Naive thymus-derived CD8-positive, alpha-beta T cell (primary cell): Measurements from ENCODE around the gene ZC3H11A. TPM values are rescaled to one million over a fixed set of nuclear protein-coding genes. Genes with fewer than 3 reads are reported as not detected.
"Not testable (repeated sequence)": the region's sequence is repeated elsewhere in the genome, so short reads cannot be mapped to it uniquely, and the experiment has no call there.

Experiments used
- ATAC-seq, 2 donors: fragments of 150-1000 bp; cut with Tn5 transposase in 1 of 2; sonication (Bioruptor Pico), chemical (Tn5 transposase) in 1 of 2; 1 replicate in 1 of 2; 2 replicates in 1 of 2; pipeline ENCODE4 v1.10.0; 2021; ENCODE audit warnings: mild to moderate bottlenecking in 2 of 2, moderate library complexity in 2 of 2
- POLR2A ChIA-PET: fragments of 350-600 bp; sonication (Branson Sonifier 250); formaldehyde crosslinking; loops from one replicate; lab custom pipeline; 2021; ENCODE audit warnings: antibody characterized with exemption; lab: Charles Lee
- DNase-seq, 10 donors: peaks; one replicate each; pipeline versions ENCODE4 v3.0.0 to v3.0.0-alpha.2; 2020 to 2022
- H3K27ac Mint-ChIP-seq, 10 donors: one replicate each; pipeline ENCODE4 v1.8.0; 2020 to 2022; ENCODE audit warnings: mild to moderate bottlenecking in 10 of 10, mixed read lengths in 10 of 10, moderate library complexity in 4 of 10, inconsistent platforms in 1 of 10
- H3K27me3 Mint-ChIP-seq, 5 donors: one replicate each; pipeline ENCODE4 v1.8.0; 2021 to 2022; ENCODE audit warnings: mixed read lengths in 5 of 5
- H3K36me3 Mint-ChIP-seq, 3 donors: one replicate each; pipeline ENCODE4 v1.8.0; 2020 to 2022; ENCODE audit warnings: mixed read lengths in 3 of 3, mild to moderate bottlenecking in 2 of 3, inconsistent platforms in 1 of 3
- H3K4me1 Mint-ChIP-seq, 4 donors: one replicate each; pipeline ENCODE4 v1.8.0; 2021 to 2022; ENCODE audit warnings: mixed read lengths in 4 of 4
- H3K4me3 Mint-ChIP-seq, 10 donors: one replicate each; pipeline ENCODE4 v1.8.0; 2020 to 2022; ENCODE audit warnings: mild to moderate bottlenecking in 10 of 10, mixed read lengths in 10 of 10, moderate library complexity in 6 of 10, inconsistent platforms in 1 of 10
- H3K9me3 Mint-ChIP-seq, 9 donors: one replicate each; pipeline ENCODE4 v1.8.0; 2020 to 2022; ENCODE audit warnings: mixed read lengths in 9 of 9, mild to moderate bottlenecking in 3 of 9, inconsistent platforms in 1 of 9, moderate library complexity in 1 of 9
- polyA plus RNA-seq, 3 donors: library from polyadenylated mRNA; unstranded; fragments of 300-500 nt; fragmentation: Illumina TruSeq; gene quantifications; one replicate each; pipeline ENCODE4 v1.2.3, GENCODE V29; 2021
- total RNA-seq, 8 experiments: library from RNA in 2 of 8; stranded (reverse) in 2 of 8; gene quantifications; one replicate each; pipeline ENCODE4 v1.2.3 and lab custom pipeline; 2021 to 2026

The ZC3H11A gene
- total RNA-seq (100 to 1,000 TPM; 133 TPM), polyA plus RNA-seq (10 to 100 TPM; 47.7 to 57.8 (median 50.6) TPM), total RNA-seq (lab: John Stamatoyannopoulos, UW) (0.93 to 3.4 (median 1.9) reads per million in 6 experiments)

GRCh38 chr1:203795441-203796235, at the start of gene ZC3H11A, which contains the start of gene ZBED6:
TSS of gene ZC3H11A (plus strand) at chr1:203795623. CDS start at chr1:203817071, 21,448 bp downstream.
TSS of gene ZBED6 (plus strand) at chr1:203795623. CDS start at chr1:203797523, 1,900 bp downstream.
- peaks cover 5 to 30% (median 16%) of the 10 kb centered on the region in 3 donors for H3K36me3 Mint-ChIP-seq

GRCh38 chr1:203746281-203746680, 49.1 kb upstream of the ZC3H11A start:
- Mint-ChIP-seq H3K4me3 (peak overlapping the region in 1 of 10 donors; percentile 2), H3K36me3 (peaks cover 0 to 3% (median 0%) of the 10 kb centered on the region in 3 donors), H3K27ac (peak overlapping the region in 2 of 10 donors; percentile 20 to 56), H3K27me3 (no peaks in the 10 kb centered on the region), H3K4me1 (peaks cover 9 to 25% (median 23%) of the 10 kb centered on the region in 4 donors), H3K9me3 (no peaks in the 10 kb centered on the region)
- POLR2A ChIA-PET, result interaction anchor here (0.7 kb wide), 2 partner anchors 19 to 45 kb away, joined by 3 read pairs; partner anchors contain the start of gene LAX1
- no peak for ATAC-seq
- no peak for DNase-seq

More at GRCh38 chr1:203795441-203796235, at the start of gene ZC3H11A, which contains the start of gene ZBED6:
- Mint-ChIP-seq H3K27ac (peak within 1 kb of the TSS; percentile 88 to 99 (median 97)), H3K4me1 (peaks cover 15 to 58% (median 51%) of the 10 kb centered on the region in 4 donors), H3K9me3 (no peaks in the 10 kb centered on the region), H3K4me3 (peak within 1 kb of the TSS; percentile 94 to 99 (median 98)), H3K27me3 (no peaks in the 10 kb centered on the region)
- ATAC-seq (peak; percentile 98), DNase-seq (peak; percentile 88 to 99 (median 98))
- POLR2A ChIA-PET, result interaction anchor here (0.7 kb wide), 1 partner anchor 167 kb away, joined by 3 read pairs; no protein-coding TSS in a partner anchor

GRCh38 chr1:203751051-203751450, 44.4 kb upstream of the ZC3H11A start:
- DNase-seq (no peak), ATAC-seq (no peak)
- POLR2A ChIA-PET, result interaction anchor here (0.6 to 1.7 kb wide), 3 partner anchors 14 to 475 kb away, joined by 3 to 5 read pairs (median 3); partner anchors contain the start of gene LAX1
- H3K9me3 Mint-ChIP-seq, result no peaks in the 10 kb centered on the region
- H3K36me3 Mint-ChIP-seq, result no peaks in the 10 kb centered on the region
- no peak overlapping the region for H3K4me3 Mint-ChIP-seq
- peaks cover 2 to 30% (median 19%) of the 10 kb centered on the region in 4 donors for H3K4me1 Mint-ChIP-seq
- peak overlapping the region in 1 of 10 donors; percentile 9 for H3K27ac Mint-ChIP-seq
- H3K27me3 Mint-ChIP-seq, result no peaks in the 10 kb centered on the region

DNA sequence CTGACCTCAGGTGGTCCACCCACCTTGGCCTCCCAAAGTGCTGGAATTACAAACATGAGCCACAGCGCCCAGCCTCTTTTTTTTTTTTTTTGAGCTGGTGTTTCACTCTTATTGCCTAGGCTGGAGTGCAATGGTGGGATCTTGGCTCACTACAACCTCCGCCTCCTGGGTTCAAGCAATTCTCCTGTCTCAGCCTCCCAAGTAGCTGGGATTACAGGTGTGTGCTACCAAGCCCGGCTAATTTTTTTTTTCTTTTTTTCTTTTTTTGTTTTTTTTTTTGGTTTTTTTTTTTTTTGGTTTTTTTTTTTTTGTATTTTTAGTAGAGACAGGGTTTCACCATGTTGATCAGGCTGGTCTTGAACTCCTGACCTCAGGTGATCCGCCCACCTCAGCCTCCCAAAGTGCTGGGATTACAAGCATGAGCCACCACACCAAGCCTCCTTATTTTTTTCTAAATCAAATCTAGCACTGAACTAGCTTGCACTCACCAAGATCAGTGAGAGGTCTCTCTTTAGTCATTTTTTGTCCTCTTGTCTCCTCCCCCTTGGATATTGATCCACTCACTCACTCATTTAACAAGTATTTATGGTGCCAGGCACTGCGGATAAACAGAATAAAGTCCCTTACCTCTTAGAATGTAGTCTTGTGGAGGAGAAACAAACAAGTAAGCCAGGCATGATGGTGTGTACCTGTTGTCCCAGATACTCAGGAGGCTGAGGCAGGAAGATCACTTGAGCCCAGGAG, 43.6 kb upstream of the ZC3H11A start:
- not testable (repeated sequence) for ATAC-seq, H3K36me3 Mint-ChIP-seq, H3K9me3 Mint-ChIP-seq, H3K27me3 Mint-ChIP-seq, DNase-seq, H3K4me3 Mint-ChIP-seq
- Mint-ChIP-seq H3K27ac (peak overlapping the region in 5 of 10 donors; percentile 26 to 43 (median 36)), H3K4me1 (peaks cover 2 to 35% (median 24%) of the 10 kb centered on the region in 4 donors)
- POLR2A ChIA-PET, result interaction anchor here (0.6 to 1.7 kb wide), 5 partner anchors 13 to 476 kb away, joined by 3 to 5 read pairs (median 3); partner anchors contain the start of gene LAX1

DNA sequence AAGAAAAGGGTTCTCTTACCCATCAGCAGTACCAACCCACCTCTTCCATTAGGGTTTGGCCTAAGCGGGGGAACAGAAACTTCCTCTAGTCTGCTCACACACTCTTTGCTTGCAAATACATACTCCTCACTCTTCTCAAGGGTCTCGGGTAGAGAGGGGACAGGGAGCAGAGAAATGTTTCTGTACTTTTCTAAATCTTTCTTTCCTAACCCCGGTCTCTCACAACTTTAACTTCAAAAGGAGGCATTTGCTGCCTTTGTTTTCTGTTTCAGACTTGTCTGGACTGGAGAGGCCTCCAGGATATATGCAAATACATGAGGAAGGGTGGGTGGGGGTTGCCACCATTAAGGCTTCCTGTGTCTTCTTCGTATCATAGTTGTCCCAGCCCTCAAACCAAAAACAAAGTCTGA, 41.0 kb upstream of the ZC3H11A start:
- ATAC-seq, result peak; percentile 69 to 78
- H3K27ac Mint-ChIP-seq, result peak overlapping the region; percentile 73 to 95 (median 93)
- H3K4me1 Mint-ChIP-seq, result peaks cover 2 to 40% (median 27%) of the 10 kb centered on the region in 4 donors
- H3K9me3 Mint-ChIP-seq, result no peaks in the 10 kb centered on the region
- no peaks in the 10 kb centered on the region for H3K27me3 Mint-ChIP-seq
- peak in 4 of 10 donors; percentile 3 to 31 (median 26) for DNase-seq
- H3K4me3 Mint-ChIP-seq, result peak overlapping the region in 9 of 10 donors; percentile 4 to 78 (median 42)
- POLR2A ChIA-PET, result interaction anchor here (0.7 kb wide), 1 partner anchor 34 kb away, joined by 3 read pairs; no protein-coding TSS in a partner anchor
- no peaks in the 10 kb centered on the region for H3K36me3 Mint-ChIP-seq

GRCh38 chr1:203756036-203756435, 39.4 kb upstream of the ZC3H11A start:
- peak overlapping the region in 6 of 10 donors; percentile 25 to 80 (median 58) for H3K27ac Mint-ChIP-seq
- peaks cover 2 to 42% (median 27%) of the 10 kb centered on the region in 4 donors for H3K4me1 Mint-ChIP-seq
- POLR2A ChIA-PET, result interaction anchor here (1.1 kb wide), 1 partner anchor 9 kb away, joined by 5 read pairs; the partner anchor contains the start of gene LAX1
- no peaks in the 10 kb centered on the region for H3K9me3 Mint-ChIP-seq
- ATAC-seq (no peak), DNase-seq (peak in 1 of 10 donors; percentile 43)
- no peaks in the 10 kb centered on the region for H3K36me3 Mint-ChIP-seq
- H3K27me3 Mint-ChIP-seq, result no peaks in the 10 kb centered on the region
- peak overlapping the region in 2 of 10 donors; percentile 25 to 43 for H3K4me3 Mint-ChIP-seq

DNA sequence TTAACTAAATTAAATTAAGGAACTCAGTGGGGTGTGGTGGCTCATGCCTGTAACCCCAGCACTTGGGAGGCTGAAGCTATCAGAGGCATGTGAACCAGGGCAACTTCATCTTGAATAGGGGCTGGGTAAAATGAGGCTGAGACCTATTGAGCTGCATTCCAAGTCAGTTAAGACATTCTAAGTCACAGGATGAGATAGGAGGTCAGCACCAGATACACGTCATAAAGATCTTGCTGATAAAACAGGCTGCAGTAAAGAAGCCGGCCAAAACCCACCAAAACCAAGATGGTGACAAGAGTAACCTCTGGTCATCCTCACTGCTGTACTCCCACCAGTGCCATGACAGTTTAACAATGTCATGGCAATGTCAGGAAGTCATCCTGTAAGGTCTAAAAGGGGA, 36.7 kb upstream of the ZC3H11A start:
- POLR2A ChIA-PET, ATAC-seq, H3K27me3 Mint-ChIP-seq, H3K9me3 Mint-ChIP-seq, DNase-seq, H3K36me3 Mint-ChIP-seq, H3K4me3 Mint-ChIP-seq: not testable (repeated sequence)
- peak overlapping the region in 2 of 10 donors; percentile 9 to 36 for H3K27ac Mint-ChIP-seq
- H3K4me1 Mint-ChIP-seq, result peaks cover 6 to 47% (median 34%) of the 10 kb centered on the region in 4 donors

GRCh38 chr1:203760506-203760905, 34.9 kb upstream of the ZC3H11A start:
- H3K4me3 Mint-ChIP-seq, result no peak overlapping the region
- H3K9me3 Mint-ChIP-seq, result no peaks in the 10 kb centered on the region
- H3K4me1 Mint-ChIP-seq, result peaks cover 11 to 50% (median 37%) of the 10 kb centered on the region in 4 donors
- POLR2A ChIA-PET, result no interaction called here
- peak overlapping the region in 1 of 10 donors; percentile 19 for H3K27ac Mint-ChIP-seq
- ATAC-seq (no peak), DNase-seq (no peak)
- no peaks in the 10 kb centered on the region for H3K27me3 Mint-ChIP-seq
- no peaks in the 10 kb centered on the region for H3K36me3 Mint-ChIP-seq

DNA sequence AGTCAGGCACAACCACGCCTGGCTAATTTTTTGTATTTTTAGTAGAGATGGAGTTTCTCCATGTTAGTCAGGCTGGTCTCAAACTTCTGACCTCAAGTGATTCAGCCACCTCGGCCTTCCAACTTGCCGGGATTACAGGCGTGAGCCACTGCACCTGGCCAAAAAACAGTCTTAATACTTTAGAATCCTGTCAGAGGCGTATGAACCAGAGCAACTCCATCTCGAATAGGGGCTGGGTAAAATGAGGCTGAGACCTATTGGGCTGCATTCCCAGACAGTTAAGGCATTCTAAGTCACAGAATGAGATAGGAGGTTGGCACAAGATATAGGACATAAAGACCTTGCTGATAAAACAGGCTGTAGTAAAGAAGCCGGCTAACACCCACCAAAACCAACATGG, 33.5 kb upstream of the ZC3H11A start:
- H3K9me3 Mint-ChIP-seq, H3K4me3 Mint-ChIP-seq, H3K27me3 Mint-ChIP-seq, DNase-seq, POLR2A ChIA-PET, ATAC-seq, H3K36me3 Mint-ChIP-seq: not testable (repeated sequence)
- H3K27ac Mint-ChIP-seq, result peak overlapping the region in 9 of 10 donors; percentile 69 to 98 (median 97)
- H3K4me1 Mint-ChIP-seq, result peaks cover 11 to 47% (median 40%) of the 10 kb centered on the region in 4 donors

DNA sequence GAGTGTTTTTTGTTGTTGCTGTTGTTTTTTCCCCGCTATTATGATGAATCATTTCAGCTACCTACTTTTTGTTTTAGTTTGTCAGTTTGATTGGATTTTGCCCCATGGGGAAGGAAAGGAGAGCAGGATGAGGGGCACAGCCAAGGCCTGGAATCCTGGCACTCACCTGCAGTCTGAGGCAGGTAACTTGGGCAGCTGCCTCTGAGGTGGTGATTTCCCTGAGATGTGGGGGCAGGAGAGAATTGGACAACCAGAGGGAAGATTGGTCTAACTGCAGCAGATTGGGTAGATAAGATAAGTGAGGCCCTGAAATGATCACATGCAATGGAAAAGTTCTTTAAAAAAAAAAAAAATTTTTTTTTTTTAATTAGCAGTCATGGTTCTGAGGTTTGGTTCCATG, 31.9 kb upstream of the ZC3H11A start:
- POLR2A ChIA-PET, result interaction anchor here (0.8 to 3.2 kb wide), 3 partner anchors 12 to 24 kb away, joined by 3 to 19 read pairs (median 10); no protein-coding TSS in a partner anchor
- no peak for DNase-seq
- Mint-ChIP-seq H3K27ac (peak overlapping the region; percentile 94 to 99 (median 98)), H3K4me1 (peaks cover 15 to 61% (median 50%) of the 10 kb centered on the region in 4 donors), H3K36me3 (peaks cover 0 to 10% (median 4%) of the 10 kb centered on the region in 3 donors), H3K27me3 (no peaks in the 10 kb centered on the region), H3K9me3 (no peaks in the 10 kb centered on the region), H3K4me3 (peak overlapping the region; percentile 16 to 98 (median 72))
- no peak for ATAC-seq

- DNase-seq (no peak), ATAC-seq (peak; percentile 9 to 12)
- POLR2A ChIA-PET, result interaction anchor here (0.6 to 3.2 kb wide), 23 partner anchors 9 to 752 kb away, joined by 3 to 19 read pairs (median 4); partner anchors contain the start of genes ATP2B4 and MDM4
- peaks cover 20 to 66% (median 57%) of the 10 kb centered on the region in 4 donors for H3K4me1 Mint-ChIP-seq
- H3K4me3 Mint-ChIP-seq, result peak overlapping the region; percentile 91 to 99 (median 96)
- no peaks in the 10 kb centered on the region for H3K27me3 Mint-ChIP-seq
- peak overlapping the region; percentile 94 to 99 (median 98) for H3K27ac Mint-ChIP-seq
- H3K9me3 Mint-ChIP-seq, result no peaks in the 10 kb centered on the region
- peaks cover 0 to 10% (median 4%) of the 10 kb centered on the region in 3 donors for H3K36me3 Mint-ChIP-seq
Measured at GRCh38 chr1:203764105-203765028, 31.1 kb upstream of the ZC3H11A start.
